ENCODE measurements around the gene RAD51B.

GRCh38 chr14:68112442-68112841 lies 292.9 kb downstream of the RAD51B start:
- TF ChIP-seq CTCF (conservative IDR thresholded peaks at IDR 0.05 in 1 of 2, IDR thresholded peaks at IDR 0.05 in 1 of 2; ENCODE audit: low read depth in 1 of 2, low read length in 2 of 2) (no peak), EZH2 (IDR thresholded peaks at IDR 0.05; ENCODE audit: low read length, missing control alignments) (no peak)
